ENCODE measurements around the gene KRTAP12-1.

GRCh38 chr21:44696572-44696971 is 14.6 kb upstream of the KRTAP12-1 start:
- TF ChIP-seq, protein P1, sequence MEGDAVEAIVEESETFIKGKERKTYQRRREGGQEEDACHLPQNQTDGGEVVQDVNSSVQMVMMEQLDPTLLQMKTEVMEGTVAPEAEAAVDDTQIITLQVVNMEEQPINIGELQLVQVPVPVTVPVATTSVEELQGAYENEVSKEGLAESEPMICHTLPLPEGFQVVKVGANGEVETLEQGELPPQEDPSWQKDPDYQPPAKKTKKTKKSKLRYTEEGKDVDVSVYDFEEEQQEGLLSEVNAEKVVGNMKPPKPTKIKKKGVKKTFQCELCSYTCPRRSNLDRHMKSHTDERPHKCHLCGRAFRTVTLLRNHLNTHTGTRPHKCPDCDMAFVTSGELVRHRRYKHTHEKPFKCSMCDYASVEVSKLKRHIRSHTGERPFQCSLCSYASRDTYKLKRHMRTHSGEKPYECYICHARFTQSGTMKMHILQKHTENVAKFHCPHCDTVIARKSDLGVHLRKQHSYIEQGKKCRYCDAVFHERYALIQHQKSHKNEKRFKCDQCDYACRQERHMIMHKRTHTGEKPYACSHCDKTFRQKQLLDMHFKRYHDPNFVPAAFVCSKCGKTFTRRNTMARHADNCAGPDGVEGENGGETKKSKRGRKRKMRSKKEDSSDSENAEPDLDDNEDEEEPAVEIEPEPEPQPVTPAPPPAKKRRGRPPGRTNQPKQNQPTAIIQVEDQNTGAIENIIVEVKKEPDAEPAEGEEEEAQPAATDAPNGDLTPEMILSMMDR (IDR thresholded peaks at IDR 0.05), result no peak
- TF ChIP-seq EZH2 (IDR thresholded peaks at IDR 0.05; ENCODE audit: borderline replicate concordance, insufficient read depth, low read depth, low read length, poor library complexity, severe bottlenecking), result no peak
